Mammary epithelial cell (primary cell): ENCODE results near the gene TAF10.

ENCODE experiments used
- EZH2 ChIP-seq: IDR thresholded peaks from 2 replicates; pipeline ENCODE4 v1.6.1; 2012; ENCODE audit warnings: low read length, inconsistent platforms, borderline replicate concordance
- TF ChIP-seq, protein P1 (sequence below), 2 donors: IDR thresholded peaks in 1 of 2; conservative IDR thresholded peaks in 1 of 2; 2 replicates each; pipeline ENCODE4 v1.5.1; 2011 to 2012; ENCODE audit warnings: inconsistent platforms in 2 of 2, low read length in 2 of 2, mild to moderate bottlenecking in 2 of 2, control low read depth in 1 of 2, low read depth in 1 of 2; ENCODE audit not compliant: insufficient read depth in 1 of 2; ENCODE audit errors: extremely low read depth in 1 of 2

GRCh38 chr11:6648501-6648900 is 36.5 kb upstream of the TAF10 start:
- TF ChIP-seq, protein P1, sequence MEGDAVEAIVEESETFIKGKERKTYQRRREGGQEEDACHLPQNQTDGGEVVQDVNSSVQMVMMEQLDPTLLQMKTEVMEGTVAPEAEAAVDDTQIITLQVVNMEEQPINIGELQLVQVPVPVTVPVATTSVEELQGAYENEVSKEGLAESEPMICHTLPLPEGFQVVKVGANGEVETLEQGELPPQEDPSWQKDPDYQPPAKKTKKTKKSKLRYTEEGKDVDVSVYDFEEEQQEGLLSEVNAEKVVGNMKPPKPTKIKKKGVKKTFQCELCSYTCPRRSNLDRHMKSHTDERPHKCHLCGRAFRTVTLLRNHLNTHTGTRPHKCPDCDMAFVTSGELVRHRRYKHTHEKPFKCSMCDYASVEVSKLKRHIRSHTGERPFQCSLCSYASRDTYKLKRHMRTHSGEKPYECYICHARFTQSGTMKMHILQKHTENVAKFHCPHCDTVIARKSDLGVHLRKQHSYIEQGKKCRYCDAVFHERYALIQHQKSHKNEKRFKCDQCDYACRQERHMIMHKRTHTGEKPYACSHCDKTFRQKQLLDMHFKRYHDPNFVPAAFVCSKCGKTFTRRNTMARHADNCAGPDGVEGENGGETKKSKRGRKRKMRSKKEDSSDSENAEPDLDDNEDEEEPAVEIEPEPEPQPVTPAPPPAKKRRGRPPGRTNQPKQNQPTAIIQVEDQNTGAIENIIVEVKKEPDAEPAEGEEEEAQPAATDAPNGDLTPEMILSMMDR (conservative IDR thresholded peaks at IDR 0.05 in 1 of 2, IDR thresholded peaks at IDR 0.05 in 1 of 2; ENCODE audit: extremely low read depth in 1 of 2, insufficient read depth in 1 of 2, low read depth in 1 of 2, low read length in 2 of 2): no peak
- no peak for TF ChIP-seq EZH2
